ENCODE measurements around the gene WHRN. TPM values are rescaled to one million over a fixed set of nuclear protein-coding genes. Genes with fewer than 3 reads are reported as not detected.
A peak's percentile ranks its signal among the peaks of the same experiment; 100 is the strongest.

WHRN gene
- total RNA-seq (95.7 and 96.6 TPM in 2 replicates), polyA plus RNA-seq (19.2 and 19.4 TPM in 2 replicates), polyA minus RNA-seq (16.0 and 20.8 TPM in 2 replicates)
- 2.7 TPM for total RNA-seq (2013)

- H3K4me2 ChIP-seq (replicated peaks; ENCODE audit: low read depth, low read length, poor library complexity, severe bottlenecking), result peak within 1 kb of the TSS; percentile 76
- CTCF ChIA-PET, result interaction anchor here (0.6 to 11.1 kb wide), 14 partner anchors 14 to 147 kb away, joined by 3 to 212 read pairs (median 22); no protein-coding TSS in a partner anchor
- H3K9me3 ChIP-seq (ENCODE audit: control extremely low read depth in 1 of 3, control insufficient read depth in 2 of 3, insufficient read depth in 1 of 3, low read length in 2 of 3), result peaks cover 0 to 4% (median 0%) of the 10 kb centered on the region in 3 donors
- H3K4me1 ChIP-seq (ENCODE audit: control insufficient read depth in 2 of 2, insufficient read depth in 2 of 2, low read length in 2 of 2), result peaks cover 29 to 41% of the 10 kb centered on the region in 2 donors
- peak within 1 kb of the TSS; percentile 53 to 77 (median 65) for H3K4me3 ChIP-seq (ENCODE audit: control extremely low read depth in 1 of 5, extremely low read depth in 1 of 5, insufficient read depth in 1 of 5, low read depth in 2 of 5, low read length in 4 of 5)
- peaks cover 0 to 17% (median 9%) of the 10 kb centered on the region in 4 experiments for H3K27me3 ChIP-seq (replicated peaks in 1 of 4; ENCODE audit: control extremely low read depth in 1 of 4, control insufficient read depth in 3 of 4, insufficient read depth in 4 of 4, low read length in 3 of 4)
- peak within 1 kb of the TSS; percentile 90 for H3K4me3 Mint-ChIP-seq
- no peaks in the 10 kb centered on the region for H3K9me3 Mint-ChIP-seq (ENCODE audit: insufficient read depth)
- intact Hi-C loops (cut with micrococcal nuclease), result loop anchor here (1.0 to 2.0 kb wide), 6 partner anchors 18 to 166 kb away; partner anchors contain the start of genes ATP6V1G1 and TMEM268
- ATAC-seq (ENCODE audit: low read depth), result peak; percentile 85
- POLR2A ChIA-PET, result interaction anchor here (0.7 to 1.6 kb wide), 3 partner anchors 21 to 120 kb away, joined by 3 to 6 read pairs (median 3); no protein-coding TSS in a partner anchor
- no peaks in the 10 kb centered on the region for H4K20me1 ChIP-seq (ENCODE audit: control insufficient read depth, insufficient read depth, low read length, poor library complexity, severe bottlenecking)
- peak within 1 kb of the TSS; percentile 90 for H3K27ac Mint-ChIP-seq
- H3K27ac ChIP-seq (ENCODE audit: low read length in 2 of 2), result peak within 1 kb of the TSS in 1 of 2 donors; percentile 62
- no peaks in the 10 kb centered on the region for H3K36me3 ChIP-seq (replicated peaks in 1 of 2; ENCODE audit: control extremely low read depth in 1 of 2, control insufficient read depth in 1 of 2, extremely low read depth in 1 of 2, insufficient read depth in 2 of 2, low read length in 1 of 2)
- peak; percentile 95 for DNase-seq
- peak within 1 kb of the TSS; percentile 75 for H2AFZ ChIP-seq (ENCODE audit: insufficient read depth, low read depth, low read length, poor library complexity, severe bottlenecking)
- H3K4me1 Mint-ChIP-seq, result peaks cover 43% of the 10 kb centered on the region
- TF ChIP-seq CTCF (IDR thresholded peaks at IDR 0.05) (no peak), EZH2 (IDR thresholded peaks at IDR 0.05; ENCODE audit: borderline replicate concordance, insufficient read depth, low read depth, low read length, poor library complexity, severe bottlenecking) (no peak)
- H3K27me3 Mint-ChIP-seq, result peaks cover 29% of the 10 kb centered on the region
- no peaks in the 10 kb centered on the region for H3K79me2 ChIP-seq (ENCODE audit: control insufficient read depth, insufficient read depth, low read length)
- 2% methylated on average over 70 of the region's 75 CpGs for WGBS (ENCODE audit: insufficient coverage)
- peak within 1 kb of the TSS; percentile 65 for H3K9ac ChIP-seq (ENCODE audit: low read length)
These were observed at the start of gene WHRN for GRCh38 chr9:114505187-114506081. TSS of gene WHRN (minus strand) at chr9:114505473. CDS start at chr9:114504801, 672 bp downstream.
